H1 (cell line): ENCODE measurements around the gene IGFL2. TPM values are rescaled to one million over a fixed set of nuclear protein-coding genes. Genes with fewer than 3 reads are reported as not detected.

ENCODE experiments used
- CBX8 ChIP-seq: fragments of 300-800, 300-1000 bp; sonication (generic); IDR thresholded peaks from 2 replicates; pipeline ENCODE4 v1.7.1; 2016; ENCODE audit warnings: low read depth, low read length, borderline replicate concordance
- CREB1 ChIP-seq: IDR thresholded peaks from 2 replicates; pipeline ENCODE4 v1.6.1; 2012; ENCODE audit warnings: inconsistent platforms
- MAFK ChIP-seq: IDR thresholded peaks from 2 replicates; pipeline ENCODE4 v1.6.1; 2012; ENCODE audit warnings: low read depth, mild to moderate bottlenecking, improper control_type of control experiment, low read length
- POLR2AphosphoS5 ChIP-seq: IDR thresholded peaks from 2 replicates; pipeline ENCODE4 v1.6.1; 2011; ENCODE audit warnings: low read depth, low read length
- RAD21 ChIP-seq, 2 experiments: IDR thresholded peaks in 1 of 2; conservative IDR thresholded peaks in 1 of 2; 2 replicates each; pipeline ENCODE4 v1.6.1; 2011; ENCODE audit warnings: low read depth in 2 of 2, low read length in 2 of 2, improper control_type of control experiment in 1 of 2, inconsistent platforms in 1 of 2, mild to moderate bottlenecking in 1 of 2, moderate library complexity in 1 of 2
- RNF2 ChIP-seq: fragments of 200-900, 300-1000 bp; sonication (generic); IDR thresholded peaks from 2 replicates; pipeline ENCODE4 v1.7.1; 2016; ENCODE audit warnings: borderline replicate concordance, low read depth, mild to moderate bottlenecking, antibody characterized with exemption, low read length; ENCODE audit not compliant: poor library complexity, severe bottlenecking; ENCODE audit errors: missing control alignments
- SIRT6 ChIP-seq: IDR thresholded peaks from one replicate; pipeline ENCODE4 v1.7.1; 2012; ENCODE audit warnings: low read length, inconsistent platforms
- SRF ChIP-seq: IDR thresholded peaks from 2 replicates; pipeline ENCODE4 v1.6.1; 2011; ENCODE audit warnings: mild to moderate bottlenecking, low read depth, low read length, moderate library complexity
- TAF1 ChIP-seq: IDR thresholded peaks from 2 replicates; pipeline ENCODE4 v1.6.1; 2011; ENCODE audit warnings: mild to moderate bottlenecking, low read depth, low read length
- TBP ChIP-seq: IDR thresholded peaks from 2 replicates; pipeline ENCODE4 v1.6.1; 2011; ENCODE audit warnings: low read depth, low read length, improper control_type of control experiment
- polyA plus RNA-seq, 7 experiments: library from polyadenylated mRNA; depleted of rRNA in 3 of 7; stranded (reverse) in 5 of 7; unstranded in 2 of 7; fragments of >200 nt in 5 of 7; fragments of 200-250 nt in 2 of 7; gene quantifications; 1 replicate in 5 of 7; 2 replicates in 1 of 7; 4 replicates in 1 of 7; pipeline versions ENCODE4 v1.2.1 to v1.2.3, GENCODE V29; 2011 to 2013; ENCODE audit warnings: missing spikeins in 2 of 7, mixed read lengths in 2 of 7
- total RNA-seq: library from RNA; stranded (reverse); fragmentation: NEBNext Ultra II Directional; extraction: Animal tissue kit (Norgen Biotek cat#: 25700); gene quantifications from 2 replicates; pipeline ENCODE4 v1.2.1, GENCODE V29; 2021
- TF ChIP-seq, protein P1 (sequence below): fragments of 300-600 bp; sonication (generic); IDR thresholded peaks from 2 replicates; pipeline ENCODE4 v1.7.1; 2012; ENCODE audit warnings: low read length, moderate library complexity, mild to moderate bottlenecking, inconsistent platforms; ENCODE audit not compliant: insufficient replicate concordance
- TF ChIP-seq, protein P2 (sequence below): IDR thresholded peaks from 2 replicates; pipeline ENCODE4 v1.6.1; 2012; ENCODE audit warnings: inconsistent platforms

Gene IGFL2
- total and polyA plus RNA-seq, 2 of the 8 experiments (the other 6 are each of a cell fraction or from before 2014, with no cell fraction given): not detected

DNA sequence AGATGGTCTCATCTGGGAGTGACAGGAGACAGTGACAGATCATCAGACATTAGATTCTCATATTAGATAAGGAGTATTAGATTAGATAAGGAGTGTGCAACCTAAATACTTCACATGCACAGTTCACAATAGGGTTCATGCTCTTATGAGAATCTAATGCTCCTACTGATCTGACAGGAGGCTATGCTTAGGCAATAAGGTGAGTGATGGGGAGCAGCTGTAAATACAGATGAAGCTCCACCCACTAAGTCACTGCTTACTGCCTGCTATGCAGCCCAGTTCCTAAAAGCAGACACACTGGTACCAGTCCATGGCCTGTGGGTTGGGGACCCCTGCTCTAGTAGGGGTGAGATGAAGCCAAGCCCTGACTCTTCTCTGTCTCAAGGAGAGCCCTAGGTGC is 13.5 kb upstream of the IGFL2 start (continued):
- TF ChIP-seq, protein P1, sequence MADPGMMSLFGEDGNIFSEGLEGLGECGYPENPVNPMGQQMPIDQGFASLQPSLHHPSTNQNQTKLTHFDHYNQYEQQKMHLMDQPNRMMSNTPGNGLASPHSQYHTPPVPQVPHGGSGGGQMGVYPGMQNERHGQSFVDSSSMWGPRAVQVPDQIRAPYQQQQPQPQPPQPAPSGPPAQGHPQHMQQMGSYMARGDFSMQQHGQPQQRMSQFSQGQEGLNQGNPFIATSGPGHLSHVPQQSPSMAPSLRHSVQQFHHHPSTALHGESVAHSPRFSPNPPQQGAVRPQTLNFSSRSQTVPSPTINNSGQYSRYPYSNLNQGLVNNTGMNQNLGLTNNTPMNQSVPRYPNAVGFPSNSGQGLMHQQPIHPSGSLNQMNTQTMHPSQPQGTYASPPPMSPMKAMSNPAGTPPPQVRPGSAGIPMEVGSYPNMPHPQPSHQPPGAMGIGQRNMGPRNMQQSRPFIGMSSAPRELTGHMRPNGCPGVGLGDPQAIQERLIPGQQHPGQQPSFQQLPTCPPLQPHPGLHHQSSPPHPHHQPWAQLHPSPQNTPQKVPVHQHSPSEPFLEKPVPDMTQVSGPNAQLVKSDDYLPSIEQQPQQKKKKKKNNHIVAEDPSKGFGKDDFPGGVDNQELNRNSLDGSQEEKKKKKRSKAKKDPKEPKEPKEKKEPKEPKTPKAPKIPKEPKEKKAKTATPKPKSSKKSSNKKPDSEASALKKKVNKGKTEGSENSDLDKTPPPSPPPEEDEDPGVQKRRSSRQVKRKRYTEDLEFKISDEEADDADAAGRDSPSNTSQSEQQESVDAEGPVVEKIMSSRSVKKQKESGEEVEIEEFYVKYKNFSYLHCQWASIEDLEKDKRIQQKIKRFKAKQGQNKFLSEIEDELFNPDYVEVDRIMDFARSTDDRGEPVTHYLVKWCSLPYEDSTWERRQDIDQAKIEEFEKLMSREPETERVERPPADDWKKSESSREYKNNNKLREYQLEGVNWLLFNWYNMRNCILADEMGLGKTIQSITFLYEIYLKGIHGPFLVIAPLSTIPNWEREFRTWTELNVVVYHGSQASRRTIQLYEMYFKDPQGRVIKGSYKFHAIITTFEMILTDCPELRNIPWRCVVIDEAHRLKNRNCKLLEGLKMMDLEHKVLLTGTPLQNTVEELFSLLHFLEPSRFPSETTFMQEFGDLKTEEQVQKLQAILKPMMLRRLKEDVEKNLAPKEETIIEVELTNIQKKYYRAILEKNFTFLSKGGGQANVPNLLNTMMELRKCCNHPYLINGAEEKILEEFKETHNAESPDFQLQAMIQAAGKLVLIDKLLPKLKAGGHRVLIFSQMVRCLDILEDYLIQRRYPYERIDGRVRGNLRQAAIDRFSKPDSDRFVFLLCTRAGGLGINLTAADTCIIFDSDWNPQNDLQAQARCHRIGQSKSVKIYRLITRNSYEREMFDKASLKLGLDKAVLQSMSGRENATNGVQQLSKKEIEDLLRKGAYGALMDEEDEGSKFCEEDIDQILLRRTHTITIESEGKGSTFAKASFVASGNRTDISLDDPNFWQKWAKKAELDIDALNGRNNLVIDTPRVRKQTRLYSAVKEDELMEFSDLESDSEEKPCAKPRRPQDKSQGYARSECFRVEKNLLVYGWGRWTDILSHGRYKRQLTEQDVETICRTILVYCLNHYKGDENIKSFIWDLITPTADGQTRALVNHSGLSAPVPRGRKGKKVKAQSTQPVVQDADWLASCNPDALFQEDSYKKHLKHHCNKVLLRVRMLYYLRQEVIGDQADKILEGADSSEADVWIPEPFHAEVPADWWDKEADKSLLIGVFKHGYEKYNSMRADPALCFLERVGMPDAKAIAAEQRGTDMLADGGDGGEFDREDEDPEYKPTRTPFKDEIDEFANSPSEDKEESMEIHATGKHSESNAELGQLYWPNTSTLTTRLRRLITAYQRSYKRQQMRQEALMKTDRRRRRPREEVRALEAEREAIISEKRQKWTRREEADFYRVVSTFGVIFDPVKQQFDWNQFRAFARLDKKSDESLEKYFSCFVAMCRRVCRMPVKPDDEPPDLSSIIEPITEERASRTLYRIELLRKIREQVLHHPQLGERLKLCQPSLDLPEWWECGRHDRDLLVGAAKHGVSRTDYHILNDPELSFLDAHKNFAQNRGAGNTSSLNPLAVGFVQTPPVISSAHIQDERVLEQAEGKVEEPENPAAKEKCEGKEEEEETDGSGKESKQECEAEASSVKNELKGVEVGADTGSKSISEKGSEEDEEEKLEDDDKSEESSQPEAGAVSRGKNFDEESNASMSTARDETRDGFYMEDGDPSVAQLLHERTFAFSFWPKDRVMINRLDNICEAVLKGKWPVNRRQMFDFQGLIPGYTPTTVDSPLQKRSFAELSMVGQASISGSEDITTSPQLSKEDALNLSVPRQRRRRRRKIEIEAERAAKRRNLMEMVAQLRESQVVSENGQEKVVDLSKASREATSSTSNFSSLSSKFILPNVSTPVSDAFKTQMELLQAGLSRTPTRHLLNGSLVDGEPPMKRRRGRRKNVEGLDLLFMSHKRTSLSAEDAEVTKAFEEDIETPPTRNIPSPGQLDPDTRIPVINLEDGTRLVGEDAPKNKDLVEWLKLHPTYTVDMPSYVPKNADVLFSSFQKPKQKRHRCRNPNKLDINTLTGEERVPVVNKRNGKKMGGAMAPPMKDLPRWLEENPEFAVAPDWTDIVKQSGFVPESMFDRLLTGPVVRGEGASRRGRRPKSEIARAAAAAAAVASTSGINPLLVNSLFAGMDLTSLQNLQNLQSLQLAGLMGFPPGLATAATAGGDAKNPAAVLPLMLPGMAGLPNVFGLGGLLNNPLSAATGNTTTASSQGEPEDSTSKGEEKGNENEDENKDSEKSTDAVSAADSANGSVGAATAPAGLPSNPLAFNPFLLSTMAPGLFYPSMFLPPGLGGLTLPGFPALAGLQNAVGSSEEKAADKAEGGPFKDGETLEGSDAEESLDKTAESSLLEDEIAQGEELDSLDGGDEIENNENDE: no peak
- TF ChIP-seq POLR2AphosphoS5: no peak
- no peak for TF ChIP-seq TAF1
- TF ChIP-seq CBX8: no peak
- no peak for TF ChIP-seq RAD21 (IDR thresholded peaks at IDR 0.05 in 1 of 2, conservative IDR thresholded peaks at IDR 0.05 in 1 of 2; ENCODE audit: low read depth in 2 of 2, low read length in 2 of 2)
- TF ChIP-seq RNF2: no peak
- TF ChIP-seq SIRT6: no peak
- TF ChIP-seq, protein P2, sequence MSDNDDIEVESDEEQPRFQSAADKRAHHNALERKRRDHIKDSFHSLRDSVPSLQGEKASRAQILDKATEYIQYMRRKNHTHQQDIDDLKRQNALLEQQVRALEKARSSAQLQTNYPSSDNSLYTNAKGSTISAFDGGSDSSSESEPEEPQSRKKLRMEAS: no peak
- no peak for TF ChIP-seq CREB1
- TF ChIP-seq SRF: no peak
- TF ChIP-seq TBP: no peak
- no peak for TF ChIP-seq MAFK
